Mucosa of gallbladder (tissue), 1 donor: Measurements from ENCODE around the gene ACTR3. TPM values are rescaled to one million over a fixed set of nuclear protein-coding genes. Genes with fewer than 3 reads are reported as not detected.
"Not testable (repeated sequence)": the region's sequence is repeated elsewhere in the genome, so short reads cannot be mapped to it uniquely, and the experiment has no call there.

Experiments used
- DNase-seq: peaks from one replicate; pipeline ENCODE4 v3.0.0-alpha.2; 2020; ENCODE audit warnings: low spot score
- total RNA-seq: library from RNA; stranded (reverse); gene quantifications from one replicate; pipeline ENCODE4 v1.2.1, GENCODE V29; 2021
- donor health status: DM: no; HTN: no; CAD: no.

ACTR3 gene
- total RNA-seq = 184 TPM

GRCh38 chr2:113889471-113890252, at the start of gene ACTR3:
Gene ACTR3, plus strand, starts transcription at chr2:113890089. Its CDS starts 191 bp downstream, at chr2:113890280.
- DNase-seq = peak; percentile 99

DNA sequence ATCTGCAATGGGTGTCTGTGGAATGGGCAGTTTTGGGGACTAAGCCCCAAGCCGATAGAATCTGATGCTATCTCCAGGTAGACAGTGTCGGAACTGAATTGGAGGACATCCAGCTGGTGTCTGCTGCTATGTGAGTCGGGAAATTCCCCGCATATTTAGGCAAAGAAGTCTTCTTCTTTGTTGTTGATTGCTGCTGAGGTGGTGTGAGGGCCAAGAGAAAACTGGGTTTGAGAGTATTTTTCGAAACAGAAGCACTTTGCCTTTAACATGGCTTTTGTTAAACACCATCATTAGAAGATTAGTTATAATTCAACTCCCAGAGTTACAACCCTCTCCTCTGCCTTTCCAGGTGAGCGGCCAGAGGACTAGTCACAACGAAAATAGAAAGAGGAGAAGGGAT, 49.4 kb upstream of the ACTR3 start:
- DNase-seq = no peak

DNA sequence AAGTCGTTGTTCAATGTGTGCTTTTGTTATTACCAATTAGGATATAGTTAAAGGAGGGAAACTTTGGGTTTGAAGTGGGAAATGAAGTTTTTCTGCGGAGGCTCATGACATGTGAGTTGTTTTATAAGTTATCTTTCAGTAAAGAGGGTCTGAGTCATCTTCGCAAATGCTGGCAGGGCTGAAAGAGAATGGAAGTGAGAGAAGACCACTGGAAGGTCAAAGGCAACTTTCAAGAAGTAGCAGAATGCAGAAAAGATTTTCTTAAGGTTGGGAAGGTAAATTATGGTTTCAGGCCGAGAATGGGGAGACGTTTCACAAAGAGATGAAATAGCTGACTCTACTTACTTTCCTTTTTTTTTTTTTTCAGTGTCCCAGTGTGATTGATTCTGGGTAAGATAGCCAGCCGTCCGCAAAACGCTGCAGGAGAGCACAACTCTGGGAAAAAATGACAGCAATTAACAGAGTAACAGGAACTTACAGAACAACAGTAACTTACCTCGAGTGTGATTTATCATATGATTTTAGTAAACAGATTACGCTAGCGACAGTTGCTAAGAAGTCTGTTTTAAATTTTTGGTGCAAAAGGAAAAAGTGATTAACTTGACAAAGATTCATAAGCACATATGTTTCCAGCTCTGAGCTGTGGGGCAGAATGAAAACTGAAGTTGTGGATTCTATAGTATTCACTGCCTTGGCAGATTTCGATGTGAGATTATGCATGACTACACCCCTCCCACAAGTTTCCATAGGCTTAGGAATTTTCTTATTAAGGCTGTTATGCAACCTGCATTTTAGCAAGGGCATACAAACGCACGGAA, 46.8 kb upstream of the ACTR3 start:
- no peak for DNase-seq

- DNase-seq = not testable (repeated sequence)
These were observed 46.2 kb upstream of the ACTR3 start for GRCh38 chr2:113843737-113844050.

GRCh38 chr2:113845261-113845660, 44.6 kb upstream of the ACTR3 start:
- DNase-seq = no peak

GRCh38 chr2:113845796-113846195, 44.1 kb upstream of the ACTR3 start:
- not testable (repeated sequence) for DNase-seq

- DNase-seq = no peak
These were observed 43.5 kb upstream of the ACTR3 start for GRCh38 chr2:113846429-113846828.

GRCh38 chr2:113847144-113847543, 42.7 kb upstream of the ACTR3 start:
- no peak for DNase-seq

DNA sequence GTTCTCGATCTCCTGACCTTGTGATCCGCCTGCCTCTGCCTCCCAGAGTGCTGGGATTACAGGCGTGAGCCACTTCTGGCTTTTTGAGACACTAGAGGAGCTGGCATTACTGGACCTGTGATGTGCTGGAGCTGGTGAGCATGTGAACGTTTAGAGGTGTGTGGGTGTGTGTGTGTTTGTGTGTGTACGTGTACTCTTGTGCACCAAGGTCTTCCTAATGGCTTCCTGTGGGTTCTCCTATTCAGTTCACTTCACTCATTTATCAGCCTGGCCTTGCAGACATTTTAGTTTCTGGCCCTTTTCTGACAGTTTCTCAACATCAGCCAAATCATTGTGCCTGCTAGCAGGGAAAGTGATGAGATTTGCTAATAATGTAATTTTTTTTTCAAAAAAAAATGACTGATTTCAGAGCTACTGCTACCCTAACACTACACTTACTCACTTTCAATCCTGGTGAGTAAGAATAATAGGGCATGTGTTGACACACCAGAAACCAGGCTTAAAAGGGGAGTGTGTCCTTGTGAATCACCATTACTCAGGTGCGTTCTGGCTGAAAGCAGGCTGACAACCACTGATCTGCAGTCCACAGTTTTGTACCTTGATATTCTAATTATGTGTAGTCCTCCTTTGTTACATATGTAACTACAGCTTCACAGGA, 41.0 kb upstream of the ACTR3 start:
- no peak for DNase-seq

- no peak for DNase-seq
These were observed 39.2 kb upstream of the ACTR3 start for GRCh38 chr2:113850687-113851086.

- no peak for DNase-seq
These were observed 38.2 kb upstream of the ACTR3 start for GRCh38 chr2:113851640-113852039.

GRCh38 chr2:113854208-113854607, 35.7 kb upstream of the ACTR3 start:
- no peak for DNase-seq

DNA sequence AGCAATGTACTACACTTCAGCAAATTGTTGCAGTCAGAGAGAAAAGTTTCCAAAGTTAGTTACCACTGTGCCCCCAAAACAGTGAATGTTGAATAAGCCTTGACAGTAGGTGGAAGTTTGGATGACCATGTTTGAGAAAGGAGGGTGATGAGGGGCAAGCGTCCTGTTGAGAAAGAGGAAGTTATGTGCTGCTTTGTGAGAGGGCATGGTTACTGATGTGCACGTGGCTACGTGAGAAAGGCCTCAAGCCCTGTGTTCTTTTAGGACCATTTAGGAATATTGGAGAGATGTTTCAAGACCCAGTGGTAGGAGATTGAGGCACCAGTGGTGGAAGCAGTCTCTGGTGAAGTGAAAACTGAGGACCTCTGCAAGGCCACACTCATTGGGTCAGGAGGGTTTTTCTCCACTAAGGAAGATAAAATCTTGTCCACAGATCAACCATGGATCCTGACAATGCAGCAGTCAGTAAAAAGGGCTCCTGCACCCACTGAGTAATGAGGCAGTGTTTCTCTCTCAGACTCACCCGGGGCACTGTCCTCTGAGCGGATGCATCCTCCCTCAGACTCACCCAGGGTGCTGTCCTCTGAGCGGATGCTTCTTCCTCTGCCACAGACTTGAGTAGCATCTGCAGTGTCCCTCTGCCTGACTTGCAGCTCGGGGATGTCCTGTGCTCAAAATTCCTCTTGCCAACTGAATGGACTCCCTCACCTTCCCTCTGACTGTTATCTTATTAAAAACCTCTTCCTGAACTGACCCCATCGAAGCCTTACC, 34.7 kb upstream of the ACTR3 start:
- DNase-seq = no peak

DNA sequence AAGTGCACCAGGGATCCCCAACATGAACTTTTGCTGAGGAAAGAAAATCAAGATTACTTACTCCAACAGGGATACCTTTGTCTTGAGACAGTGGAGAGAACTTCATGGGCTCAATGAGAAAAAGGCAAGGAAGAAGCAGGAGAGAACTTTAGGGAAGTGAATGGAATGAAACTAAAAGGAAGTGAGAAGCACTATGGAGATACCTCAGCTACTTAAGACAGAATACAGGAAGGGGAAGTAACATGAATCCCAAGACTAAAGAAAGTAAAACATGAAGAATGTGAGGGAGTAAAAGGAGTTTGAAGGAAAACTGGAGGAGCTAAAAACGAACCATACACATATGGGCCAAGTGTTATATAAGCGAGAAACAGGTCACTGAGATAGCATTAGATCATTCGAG, 32.4 kb upstream of the ACTR3 start:
- no peak for DNase-seq

DNA sequence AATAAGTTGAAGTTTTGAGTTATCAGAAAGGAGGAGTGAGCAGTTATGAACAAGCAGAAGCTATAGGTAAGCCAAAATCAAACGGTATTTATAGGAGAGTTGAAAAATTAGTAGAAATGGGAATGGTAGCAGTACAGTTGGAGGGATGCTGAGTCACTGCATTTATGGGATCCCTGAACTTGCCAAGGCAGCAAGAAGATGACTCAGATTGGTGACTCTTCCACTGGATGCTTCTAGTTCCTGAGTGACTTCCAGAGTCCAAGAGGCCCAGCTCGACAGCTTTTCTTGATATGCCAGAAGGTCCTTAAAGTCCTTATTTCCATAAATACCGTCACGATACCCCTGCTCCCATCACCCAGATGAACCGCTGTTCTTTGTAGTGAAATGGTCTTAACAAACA, 31.1 kb upstream of the ACTR3 start:
- no peak for DNase-seq

DNA sequence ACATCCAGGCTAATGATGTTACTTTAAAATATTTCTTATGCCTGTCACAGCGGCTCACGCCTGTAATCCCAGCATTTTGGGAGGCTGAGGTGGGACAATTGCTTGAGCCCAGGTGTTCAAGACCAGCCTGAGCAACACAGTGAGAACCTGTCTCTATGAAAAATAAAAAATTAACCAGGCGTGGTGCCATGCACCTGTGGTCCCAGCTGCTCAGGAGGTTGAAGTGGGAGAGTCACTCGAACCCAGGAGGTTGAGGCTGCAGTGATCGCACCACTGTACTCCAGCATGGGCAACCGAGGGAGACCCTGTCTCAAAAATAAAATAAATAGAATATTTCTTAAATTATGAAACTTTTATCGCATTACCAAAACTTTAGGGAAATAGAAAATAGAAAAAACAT, 28.1 kb upstream of the ACTR3 start:
- no peak for DNase-seq

DNA sequence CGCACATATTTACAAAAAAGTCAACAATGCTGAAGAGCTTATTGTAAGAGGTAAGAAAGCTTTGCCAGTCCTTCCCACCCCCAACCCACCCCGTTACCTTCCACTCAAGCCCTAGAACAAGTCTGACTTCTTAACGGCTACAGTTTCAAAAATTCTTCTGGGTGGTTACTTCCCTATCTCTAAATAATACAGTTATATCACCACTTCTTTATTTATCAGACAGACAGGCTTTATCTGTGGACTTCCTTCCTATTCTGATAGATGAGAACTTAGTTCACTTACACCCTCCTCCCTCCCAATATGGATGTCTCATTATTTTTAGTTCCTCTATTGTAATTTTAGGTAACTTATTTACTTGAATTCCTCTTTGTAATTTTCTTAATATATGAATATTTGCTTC, 26.7 kb upstream of the ACTR3 start:
- DNase-seq = no peak

GRCh38 chr2:113867571-113867970, 22.3 kb upstream of the ACTR3 start:
- no peak for DNase-seq

- no peak for DNase-seq
These were observed 20.6 kb upstream of the ACTR3 start for GRCh38 chr2:113869253-113869652.

GRCh38 chr2:113872201-113872600, 17.7 kb upstream of the ACTR3 start:
- no peak for DNase-seq

- DNase-seq = no peak
These were observed 16.0 kb upstream of the ACTR3 start for GRCh38 chr2:113873867-113874266.

DNA sequence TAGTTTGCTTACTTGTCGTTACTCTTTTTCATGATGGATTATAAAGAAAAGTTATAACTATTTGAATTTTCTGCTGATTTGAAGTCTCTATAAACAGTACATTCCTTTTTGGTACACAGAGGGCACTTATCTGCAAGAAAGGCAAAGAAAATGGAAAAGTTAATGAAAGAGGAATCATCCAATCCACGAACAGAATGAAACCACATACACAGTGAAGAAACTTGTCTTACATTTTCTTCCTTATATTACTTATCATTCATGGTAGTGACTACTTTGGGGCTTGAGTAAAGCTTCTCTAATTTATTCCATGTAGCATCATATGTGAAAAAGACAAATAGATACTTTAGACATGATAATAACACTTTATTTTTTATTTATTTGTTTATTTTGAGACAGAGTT, 14.8 kb upstream of the ACTR3 start:
- DNase-seq = no peak
